Measurements from ENCODE around the gene GRM7. TPM values are rescaled to one million over a fixed set of nuclear protein-coding genes. Genes with fewer than 3 reads are reported as not detected.
A peak's percentile ranks its signal among the peaks of the same experiment; 100 is the strongest.

The GRM7 gene
- total RNA-seq, 2 experiments from 2014 or later = not detected

DNA sequence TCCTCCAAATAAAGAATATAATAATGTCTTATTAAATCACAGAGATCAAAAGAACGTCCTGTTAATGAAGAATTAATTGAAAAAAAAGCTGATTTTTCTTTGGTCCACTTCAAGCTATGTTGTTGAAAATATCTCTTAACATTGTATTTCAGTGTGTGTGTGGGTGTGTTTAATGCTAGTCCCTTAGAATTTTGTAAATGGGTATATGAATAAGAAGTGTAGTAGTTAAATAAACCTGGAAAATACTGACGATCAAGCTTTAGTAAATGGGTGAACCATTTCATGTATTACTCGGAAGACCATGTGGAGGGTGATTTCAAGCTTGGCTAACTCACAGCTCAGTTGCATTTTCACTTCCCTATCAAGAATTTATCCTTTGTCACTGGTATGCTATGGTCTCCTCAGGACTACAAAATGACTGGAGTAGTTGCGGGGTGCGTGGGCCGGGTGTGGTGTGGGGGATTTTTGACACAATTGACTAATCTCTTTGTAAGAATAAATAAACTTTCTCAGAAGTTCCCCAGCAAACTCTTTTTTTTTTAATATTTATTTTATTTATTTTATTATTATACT is 586.4 kb downstream of the GRM7 start:
- no peaks in the 10 kb centered on the region for H3K79me2 ChIP-seq (ENCODE audit: insufficient read depth, low read depth, low read length)
- H3K9me2 ChIP-seq (ENCODE audit: insufficient read depth, low read length) = no peaks in the 10 kb centered on the region
- no peaks in the 10 kb centered on the region for H4K20me1 ChIP-seq (ENCODE audit: insufficient read depth, low read length)
- H3K27ac ChIP-seq (ENCODE audit: low read depth, low read length, poor library complexity, severe bottlenecking) = no peak overlapping the region
- H3K4me2 ChIP-seq (ENCODE audit: low read length) = no peak overlapping the region
- CTCF ChIA-PET (ENCODE audit: unreplicated experiment) = no interaction called here
- no TSS peak for BruUV-seq (replicated peaks)
- H3K9me3 ChIP-seq (ENCODE audit: low read length) = no peaks in the 10 kb centered on the region
- DNase-seq (ENCODE audit: low spot score) = peak; percentile 10
- no peaks in the 10 kb centered on the region for H3K4me1 ChIP-seq (ENCODE audit: insufficient read depth, low read length, poor library complexity, severe bottlenecking)
- POLR2A ChIA-PET = no interaction called here
- H3K4me3 ChIP-seq (ENCODE audit: low read depth, low read length, poor library complexity, severe bottlenecking) = no peak overlapping the region
- intact Hi-C loops (cut with micrococcal nuclease; ENCODE audit: unreplicated experiment) = no loop called here
- no peak for TF ChIP-seq EZH2phosphoT487 (IDR thresholded peaks at IDR 0.05; ENCODE audit: borderline replicate concordance, low read depth, low read length)
- TF ChIP-seq, protein P1, sequence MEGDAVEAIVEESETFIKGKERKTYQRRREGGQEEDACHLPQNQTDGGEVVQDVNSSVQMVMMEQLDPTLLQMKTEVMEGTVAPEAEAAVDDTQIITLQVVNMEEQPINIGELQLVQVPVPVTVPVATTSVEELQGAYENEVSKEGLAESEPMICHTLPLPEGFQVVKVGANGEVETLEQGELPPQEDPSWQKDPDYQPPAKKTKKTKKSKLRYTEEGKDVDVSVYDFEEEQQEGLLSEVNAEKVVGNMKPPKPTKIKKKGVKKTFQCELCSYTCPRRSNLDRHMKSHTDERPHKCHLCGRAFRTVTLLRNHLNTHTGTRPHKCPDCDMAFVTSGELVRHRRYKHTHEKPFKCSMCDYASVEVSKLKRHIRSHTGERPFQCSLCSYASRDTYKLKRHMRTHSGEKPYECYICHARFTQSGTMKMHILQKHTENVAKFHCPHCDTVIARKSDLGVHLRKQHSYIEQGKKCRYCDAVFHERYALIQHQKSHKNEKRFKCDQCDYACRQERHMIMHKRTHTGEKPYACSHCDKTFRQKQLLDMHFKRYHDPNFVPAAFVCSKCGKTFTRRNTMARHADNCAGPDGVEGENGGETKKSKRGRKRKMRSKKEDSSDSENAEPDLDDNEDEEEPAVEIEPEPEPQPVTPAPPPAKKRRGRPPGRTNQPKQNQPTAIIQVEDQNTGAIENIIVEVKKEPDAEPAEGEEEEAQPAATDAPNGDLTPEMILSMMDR (conservative IDR thresholded peaks at IDR 0.05; ENCODE audit: low read length) = no peak
- no peak overlapping the region for H2AFZ ChIP-seq (ENCODE audit: low read length)
- no peaks in the 10 kb centered on the region for H3K36me3 ChIP-seq (ENCODE audit: insufficient read depth, low read length)

DNA sequence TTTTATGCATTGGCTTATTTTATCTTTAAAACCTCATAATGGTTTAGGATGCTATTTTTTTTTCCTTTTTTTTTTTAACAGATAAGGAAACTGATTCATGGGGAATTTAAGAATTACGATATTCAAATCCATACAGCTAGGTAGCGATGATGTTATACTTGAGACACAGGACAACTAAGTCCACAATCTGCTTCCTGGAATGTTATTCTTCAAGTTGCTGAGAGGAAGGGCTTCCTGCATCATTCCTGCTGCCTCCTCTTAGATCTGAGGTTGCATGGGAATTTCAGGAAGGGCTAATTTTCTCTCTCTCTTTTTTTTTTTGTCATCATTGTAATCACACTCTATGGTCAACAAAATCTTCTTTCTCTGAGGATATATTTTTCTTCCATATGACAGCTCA is 595.5 kb downstream of the GRM7 start:
- ChIA-PET POLR2A (interaction anchor here (0.6 to 0.7 kb wide), 2 partner anchors 54 to 81 kb away, joined by 3 to 7 read pairs; no protein-coding TSS in a partner anchor), CTCF (ENCODE audit: unreplicated experiment) (no interaction called here)
- no peaks in the 10 kb centered on the region for H4K20me1 ChIP-seq (ENCODE audit: insufficient read depth, low read length)
- BruUV-seq (replicated peaks) = no TSS peak
- intact Hi-C loops (cut with micrococcal nuclease; ENCODE audit: unreplicated experiment) = no loop called here
- H3K79me2 ChIP-seq (ENCODE audit: insufficient read depth, low read depth, low read length) = no peaks in the 10 kb centered on the region
- DNase-seq (ENCODE audit: low spot score) = no peak
- no peak overlapping the region for H2AFZ ChIP-seq (ENCODE audit: low read length)
- H3K36me3 ChIP-seq (ENCODE audit: insufficient read depth, low read length) = no peaks in the 10 kb centered on the region
- H3K4me1 ChIP-seq (ENCODE audit: insufficient read depth, low read length, poor library complexity, severe bottlenecking) = no peaks in the 10 kb centered on the region
- H3K27ac ChIP-seq (ENCODE audit: low read depth, low read length, poor library complexity, severe bottlenecking) = no peak overlapping the region
- no peaks in the 10 kb centered on the region for H3K9me3 ChIP-seq (ENCODE audit: low read length)
- no peak overlapping the region for H3K4me2 ChIP-seq (ENCODE audit: low read length)
- H3K9me2 ChIP-seq (ENCODE audit: insufficient read depth, low read length) = no peaks in the 10 kb centered on the region
- no peak for TF ChIP-seq EZH2phosphoT487 (IDR thresholded peaks at IDR 0.05; ENCODE audit: borderline replicate concordance, low read depth, low read length)
- TF ChIP-seq, protein P1 (conservative IDR thresholded peaks at IDR 0.05; ENCODE audit: low read length) = no peak
- H3K4me3 ChIP-seq (ENCODE audit: low read depth, low read length, poor library complexity, severe bottlenecking) = no peak overlapping the region

DNA sequence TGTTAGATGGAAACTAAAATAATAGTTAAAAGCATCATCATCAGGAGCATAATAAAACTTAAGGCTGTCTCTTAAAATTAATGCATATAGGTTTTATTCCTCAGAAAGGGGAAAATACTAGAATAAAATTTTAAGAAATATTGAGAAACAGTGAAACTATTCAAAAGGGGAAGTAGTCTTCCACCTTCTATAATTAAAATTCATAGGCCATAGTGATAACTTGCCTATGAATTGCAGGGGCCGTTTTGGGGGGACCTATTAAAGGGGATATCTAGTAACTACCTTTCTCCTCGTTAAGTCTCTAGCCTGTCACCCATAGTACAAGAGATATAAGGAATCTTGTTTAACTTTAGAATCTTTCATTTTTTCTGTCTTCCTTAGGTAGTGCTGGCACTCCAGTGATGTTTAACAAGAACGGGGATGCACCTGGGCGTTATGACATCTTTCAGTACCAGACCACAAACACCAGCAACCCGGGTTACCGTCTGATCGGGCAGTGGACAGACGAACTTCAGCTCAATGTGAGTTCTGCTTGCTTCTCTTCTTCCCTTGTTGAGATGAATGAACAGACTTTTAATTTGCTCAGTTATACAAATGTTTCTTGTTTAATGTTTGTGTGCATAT is 600.4 kb downstream of the GRM7 start:
- Histone ChIP-seq H3K79me2 (ENCODE audit: insufficient read depth, low read depth, low read length) (no peaks in the 10 kb centered on the region), H4K20me1 (ENCODE audit: insufficient read depth, low read length) (no peaks in the 10 kb centered on the region), H3K4me2 (ENCODE audit: low read length) (no peak overlapping the region), H3K9me3 (ENCODE audit: low read length) (no peaks in the 10 kb centered on the region), H3K27ac (ENCODE audit: low read depth, low read length, poor library complexity, severe bottlenecking) (no peak overlapping the region), H3K4me1 (ENCODE audit: insufficient read depth, low read length, poor library complexity, severe bottlenecking) (no peaks in the 10 kb centered on the region), H3K9me2 (ENCODE audit: insufficient read depth, low read length) (no peaks in the 10 kb centered on the region), H3K36me3 (ENCODE audit: insufficient read depth, low read length) (no peaks in the 10 kb centered on the region), H2AFZ (ENCODE audit: low read length) (no peak overlapping the region), H3K4me3 (ENCODE audit: low read depth, low read length, poor library complexity, severe bottlenecking) (no peak overlapping the region)
- CTCF ChIA-PET (ENCODE audit: unreplicated experiment) = no interaction called here
- no peak for DNase-seq (ENCODE audit: low spot score)
- TF ChIP-seq, protein P1 (conservative IDR thresholded peaks at IDR 0.05; ENCODE audit: low read length) = no peak
- TF ChIP-seq EZH2phosphoT487 (IDR thresholded peaks at IDR 0.05; ENCODE audit: borderline replicate concordance, low read depth, low read length) = no peak
- intact Hi-C loops (cut with micrococcal nuclease; ENCODE audit: unreplicated experiment) = no loop called here
- POLR2A ChIA-PET = no interaction called here
- BruUV-seq (replicated peaks) = no TSS peak
